HUES48 (cell line): ENCODE results near the gene SUV39H1.
"Not testable (repeated sequence)": the region's sequence is repeated elsewhere in the genome, so short reads cannot be mapped to it uniquely, and the experiment has no call there.

Experiments used
- H3K27ac ChIP-seq: one replicate; pipeline ENCODE4 v1.7.0; 2013; ENCODE audit warnings: low read depth, low read length, inconsistent platforms
- H3K27me3 ChIP-seq: 2 replicates; pipeline ENCODE4 v1.6.1; 2013; ENCODE audit warnings: mild to moderate bottlenecking, low read length; ENCODE audit not compliant: control insufficient read depth, insufficient read depth
- H3K36me3 ChIP-seq: 2 replicates; pipeline ENCODE4 v1.6.1; 2013; ENCODE audit warnings: low read length; ENCODE audit not compliant: control insufficient read depth, insufficient read depth
- H3K4me1 ChIP-seq: 2 replicates; pipeline ENCODE4 v1.6.1; 2013; ENCODE audit warnings: mild to moderate bottlenecking, low read length; ENCODE audit not compliant: control insufficient read depth, insufficient read depth
- H3K4me3 ChIP-seq: 2 replicates; pipeline ENCODE4 v1.5.1; 2013; ENCODE audit warnings: mild to moderate bottlenecking, low read depth, low read length
- H3K9ac ChIP-seq: 2 replicates; pipeline ENCODE4 v1.6.1; 2013; ENCODE audit warnings: mild to moderate bottlenecking, low read depth, low read length, moderate library complexity
- H3K9me3 ChIP-seq: 2 replicates; pipeline ENCODE4 v1.6.1; 2013; ENCODE audit warnings: low read length; ENCODE audit not compliant: control insufficient read depth, insufficient read depth

The SUV39H1 gene

GRCh38 chrX:48696301-48696908 is at the start of gene SUV39H1:
SUV39H1 (plus strand) TSS chrX:48696734; CDS start chrX:48696785, 51 bp downstream.
- peaks cover 45% of the 10 kb centered on the region for H3K9me3 ChIP-seq
- H3K9ac ChIP-seq, result peak within 1 kb of the TSS; percentile 62
- peak within 1 kb of the TSS; percentile 89 for H3K27ac ChIP-seq
- peak within 1 kb of the TSS; percentile 76 for H3K4me3 ChIP-seq
- peaks cover 14% of the 10 kb centered on the region; the same call in 1 of the 2 replicates for H3K4me1 ChIP-seq
- H3K27me3 ChIP-seq, result no peaks in the 10 kb centered on the region
- peaks cover 24% of the 10 kb centered on the region for H3K36me3 ChIP-seq

GRCh38 chrX:48648336-48648751 is 48.2 kb upstream of the SUV39H1 start:
- Histone ChIP-seq H3K27me3 (0 out of 2 replicates have a peak, but pooled peaks cover 3% of the 10 kb centered on the region), H3K9me3 (peaks cover 21% of the 10 kb centered on the region; the same call in 1 of the 2 replicates), H3K4me3 (no peak overlapping the region), H3K27ac (peak overlapping the region; percentile 22), H3K9ac (no peak overlapping the region), H3K4me1 (peaks cover 5% of the 10 kb centered on the region; the same call in 1 of the 2 replicates), H3K36me3 (no peaks in the 10 kb centered on the region)

GRCh38 chrX:48649102-48649501 is 47.4 kb upstream of the SUV39H1 start:
- Histone ChIP-seq H3K9ac (no peak overlapping the region), H3K27ac (peak overlapping the region; percentile 65), H3K36me3 (no peaks in the 10 kb centered on the region), H3K4me1 (peaks cover 8% of the 10 kb centered on the region), H3K27me3 (0 out of 2 replicates have a peak, but pooled peaks cover 3% of the 10 kb centered on the region), H3K9me3 (peaks cover 20% of the 10 kb centered on the region; the same call in 1 of the 2 replicates), H3K4me3 (no peak overlapping the region)

GRCh38 chrX:48652055-48652579 is 44.4 kb upstream of the SUV39H1 start:
- H3K4me1 ChIP-seq, result peaks cover 11% of the 10 kb centered on the region
- H3K9me3 ChIP-seq, result peaks cover 17% of the 10 kb centered on the region; the same call in 1 of the 2 replicates
- H3K4me3 ChIP-seq, H3K27ac ChIP-seq, H3K9ac ChIP-seq, H3K27me3 ChIP-seq, H3K36me3 ChIP-seq: not testable (repeated sequence)

DNA sequence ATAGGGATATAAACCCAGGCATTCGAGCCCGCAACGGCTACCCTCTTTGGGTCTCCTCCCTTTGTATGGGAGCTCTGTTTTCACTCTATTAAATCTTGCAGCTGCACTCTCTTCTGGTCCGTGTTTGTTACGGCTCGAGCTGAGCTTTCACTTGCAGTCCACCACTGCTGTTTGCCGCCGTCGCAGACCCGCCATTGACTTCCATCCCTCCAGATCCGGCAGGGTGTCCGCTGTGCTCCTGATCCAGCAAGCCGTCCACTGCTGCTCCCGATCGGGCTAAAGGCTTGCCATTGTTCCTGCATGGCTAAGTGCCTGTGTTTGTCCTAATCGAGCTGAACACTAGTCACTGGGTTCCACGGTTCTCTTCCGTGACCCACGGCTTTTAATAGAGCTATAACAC is 41.8 kb upstream of the SUV39H1 start:
- H3K4me3 ChIP-seq, H3K27me3 ChIP-seq, H3K9ac ChIP-seq, H3K27ac ChIP-seq, H3K4me1 ChIP-seq, H3K36me3 ChIP-seq: not testable (repeated sequence)
- peaks cover 25% of the 10 kb centered on the region for H3K9me3 ChIP-seq

- not testable (repeated sequence) for H3K27ac ChIP-seq, H3K9ac ChIP-seq
Observed at GRCh38 chrX:48659686-48660085, 36.8 kb upstream of the SUV39H1 start.

GRCh38 chrX:48663241-48663640 is 33.3 kb upstream of the SUV39H1 start:
- Histone ChIP-seq H3K4me3 (no peak overlapping the region), H3K9me3 (peaks cover 19% of the 10 kb centered on the region), H3K27ac (no peak overlapping the region), H3K27me3 (no peaks in the 10 kb centered on the region), H3K9ac (no peak overlapping the region), H3K36me3 (no peaks in the 10 kb centered on the region), H3K4me1 (no peaks in the 10 kb centered on the region)

More at GRCh38 chrX:48659686-48660085, 36.8 kb upstream of the SUV39H1 start:
- not testable (repeated sequence) for H3K27me3 ChIP-seq, H3K4me3 ChIP-seq, H3K36me3 ChIP-seq, H3K4me1 ChIP-seq
- H3K9me3 ChIP-seq, result peaks cover 25% of the 10 kb centered on the region

GRCh38 chrX:48664156-48664555 is 32.4 kb upstream of the SUV39H1 start:
- Histone ChIP-seq H3K9ac (no peak overlapping the region), H3K4me3 (no peak overlapping the region), H3K27ac (no peak overlapping the region), H3K9me3 (peaks cover 22% of the 10 kb centered on the region), H3K36me3 (no peaks in the 10 kb centered on the region), H3K4me1 (no peaks in the 10 kb centered on the region), H3K27me3 (no peaks in the 10 kb centered on the region)

DNA sequence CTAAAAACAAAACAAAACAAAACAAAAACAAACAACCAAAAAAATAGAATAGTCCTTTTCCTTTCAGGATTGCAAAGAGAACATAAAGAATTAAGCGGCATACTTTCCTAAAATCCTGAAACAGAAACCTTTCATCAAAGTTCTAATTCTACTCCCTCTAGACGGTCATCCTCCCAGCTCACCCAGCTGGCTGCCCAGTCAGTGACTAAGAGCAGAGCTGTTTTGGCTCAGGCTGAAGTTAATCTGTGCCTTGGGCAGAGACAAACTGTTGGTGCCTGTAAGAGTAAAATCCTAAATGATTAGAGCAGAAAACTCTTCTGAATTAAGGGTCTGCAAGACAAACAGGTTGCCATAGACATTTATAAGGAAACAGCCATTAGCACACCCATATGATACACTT is 30.5 kb upstream of the SUV39H1 start:
- Histone ChIP-seq H3K4me1 (no peaks in the 10 kb centered on the region), H3K9me3 (peaks cover 25% of the 10 kb centered on the region), H3K27ac (no peak overlapping the region), H3K36me3 (no peaks in the 10 kb centered on the region), H3K9ac (no peak overlapping the region), H3K27me3 (no peaks in the 10 kb centered on the region), H3K4me3 (no peak overlapping the region)

- no peaks in the 10 kb centered on the region for H3K36me3 ChIP-seq
- H3K27ac ChIP-seq, result no peak overlapping the region
- peaks cover 22% of the 10 kb centered on the region for H3K9me3 ChIP-seq
- H3K4me1 ChIP-seq, result no peaks in the 10 kb centered on the region
- no peak overlapping the region for H3K4me3 ChIP-seq
- no peaks in the 10 kb centered on the region for H3K27me3 ChIP-seq
- no peak overlapping the region for H3K9ac ChIP-seq
Observed at GRCh38 chrX:48666649-48667048, 29.9 kb upstream of the SUV39H1 start.

GRCh38 chrX:48667509-48667908 is 29.0 kb upstream of the SUV39H1 start:
- Histone ChIP-seq H3K27me3 (no peaks in the 10 kb centered on the region), H3K4me1 (no peaks in the 10 kb centered on the region), H3K4me3 (no peak overlapping the region), H3K27ac (no peak overlapping the region), H3K36me3 (no peaks in the 10 kb centered on the region), H3K9me3 (peaks cover 22% of the 10 kb centered on the region), H3K9ac (no peak overlapping the region)
